Measurements from ENCODE around the gene C12orf75. TPM values are rescaled to one million over a fixed set of nuclear protein-coding genes. Genes with fewer than 3 reads are reported as not detected.

The C12orf75 gene
- total RNA-seq, 1 donor, result 130 TPM

- no peak overlapping the region for H3K4me3 ChIP-seq (ENCODE audit: low read depth, low read length)
- no peak for TF ChIP-seq CTCF (IDR thresholded peaks at IDR 0.05; ENCODE audit: insufficient read depth, low read length)
- no peak for DNase-seq (ENCODE audit: low read depth)
Observed at GRCh38 chr12:105315130-105315529, 15.4 kb upstream of the C12orf75 start.

- no peak for DNase-seq (ENCODE audit: low read depth)
- H3K4me3 ChIP-seq (ENCODE audit: low read depth, low read length), result no peak overlapping the region
- no peak for TF ChIP-seq CTCF (IDR thresholded peaks at IDR 0.05; ENCODE audit: insufficient read depth, low read length)
Observed at GRCh38 chr12:105315726-105316125, 14.8 kb upstream of the C12orf75 start.

GRCh38 chr12:105316931-105317852 lies 13.3 kb upstream of the C12orf75 start:
- peak; percentile 72 for DNase-seq (ENCODE audit: low read depth)
- H3K4me3 ChIP-seq (ENCODE audit: low read depth, low read length), result no peak overlapping the region
- no peak for TF ChIP-seq CTCF (IDR thresholded peaks at IDR 0.05; ENCODE audit: insufficient read depth, low read length)

- peak; percentile 72 for DNase-seq (ENCODE audit: low read depth)
- no peak for TF ChIP-seq CTCF (IDR thresholded peaks at IDR 0.05; ENCODE audit: insufficient read depth, low read length)
- H3K4me3 ChIP-seq (ENCODE audit: low read depth, low read length), result no peak overlapping the region
Observed at GRCh38 chr12:105317942-105318621, 12.4 kb upstream of the C12orf75 start.

GRCh38 chr12:105318651-105319483 lies 11.6 kb upstream of the C12orf75 start:
- DNase-seq (ENCODE audit: low read depth), result no peak

More at GRCh38 chr12:105318651-105319483, 11.6 kb upstream of the C12orf75 start:
- no peak for TF ChIP-seq CTCF (IDR thresholded peaks at IDR 0.05; ENCODE audit: insufficient read depth, low read length)
- no peak overlapping the region for H3K4me3 ChIP-seq (ENCODE audit: low read depth, low read length)
